SW 1271 (cell line): ENCODE data around the gene LEPR.
"Not testable (repeated sequence)": the region's sequence is repeated elsewhere in the genome, so short reads cannot be mapped to it uniquely, and the experiment has no call there.

Source experiments
- DNase-seq, 2 experiments: peaks; one replicate each; lab custom pipeline; 2025; lab: John Stamatoyannopoulos, UW

Gene LEPR

DNA sequence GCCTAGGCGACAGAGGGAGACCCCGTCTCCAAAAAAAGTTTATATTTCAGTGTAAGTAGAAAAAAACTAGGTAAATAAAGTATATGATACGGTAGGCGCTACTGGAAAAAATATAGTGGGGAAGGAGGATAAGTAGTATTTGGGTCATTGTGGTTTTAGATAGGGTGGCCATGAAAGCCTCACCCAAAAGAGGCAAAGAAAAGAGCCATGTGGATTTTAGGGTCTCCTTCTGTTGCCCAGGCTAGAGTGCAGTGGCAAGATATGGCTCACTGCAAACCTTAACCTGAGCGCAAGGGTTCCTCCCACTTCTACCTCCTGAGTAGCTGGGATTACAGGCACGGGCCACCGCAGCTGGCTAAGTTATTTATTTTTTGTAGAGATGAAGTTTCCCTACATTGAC, 17.1 kb downstream of the LEPR start:
- no peak for DNase-seq

DNA sequence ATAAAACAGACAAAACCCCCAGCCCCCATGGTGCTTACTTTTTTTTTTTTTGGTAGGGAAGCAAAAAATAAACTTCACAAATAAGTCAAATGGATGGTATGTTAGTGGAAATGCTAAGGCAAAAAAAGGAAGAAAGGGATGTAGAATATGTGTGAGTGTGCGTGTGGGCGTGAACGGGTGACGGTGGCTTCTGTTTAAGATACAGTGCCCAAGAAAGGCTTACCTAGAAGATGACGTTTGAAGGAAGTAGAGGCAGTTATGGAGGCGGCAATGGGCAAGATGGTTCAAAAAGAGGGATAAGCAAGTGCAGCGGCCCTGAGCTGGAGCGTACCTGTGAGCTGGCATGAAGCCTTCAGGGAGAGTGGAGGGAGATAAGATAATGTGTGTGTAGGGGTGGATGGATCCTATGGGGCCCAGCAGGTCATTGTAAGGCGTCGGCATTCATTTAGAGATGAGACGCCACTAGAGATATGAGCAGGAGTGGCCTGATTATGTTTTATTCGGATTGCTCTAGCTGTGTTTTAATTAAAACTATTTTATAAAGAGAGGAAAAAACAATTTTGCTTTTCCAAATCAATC, 19.9 kb downstream of the LEPR start:
- DNase-seq: no peak

GRCh38 chr1:65440915-65441314, 20.4 kb downstream of the LEPR start:
- no peak for DNase-seq

GRCh38 chr1:65441464-65441863, 21.0 kb downstream of the LEPR start:
- no peak for DNase-seq

- DNase-seq: no peak
These were observed 22.0 kb downstream of the LEPR start for GRCh38 chr1:65442442-65442841.

GRCh38 chr1:65443647-65444046, 23.2 kb downstream of the LEPR start:
- no peak for DNase-seq

- no peak for DNase-seq
These were observed 23.7 kb downstream of the LEPR start for GRCh38 chr1:65444128-65444640.

DNA sequence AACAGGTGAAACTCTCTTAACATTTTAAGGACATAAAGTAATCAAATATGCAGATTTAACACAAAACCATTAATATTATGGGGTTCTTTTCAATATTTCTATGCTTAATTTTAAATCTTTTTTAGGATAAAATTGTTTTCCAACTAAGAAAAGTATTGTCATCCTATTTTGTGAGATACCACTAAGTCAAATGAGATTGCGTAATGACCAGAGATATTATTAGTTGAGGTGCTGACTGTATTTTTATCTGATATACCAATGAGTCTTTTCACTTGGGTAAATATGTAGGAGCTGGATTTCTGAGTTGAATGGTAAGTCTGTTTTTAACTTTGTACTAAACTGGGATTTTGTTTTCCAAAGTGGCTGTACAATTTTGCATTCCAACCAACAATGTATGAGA, 25.4 kb downstream of the LEPR start:
- no peak for DNase-seq

- no peak for DNase-seq
These were observed 28.9 kb downstream of the LEPR start for GRCh38 chr1:65449214-65449823.

GRCh38 chr1:65455678-65456077, 35.2 kb downstream of the LEPR start:
- not testable (repeated sequence) for DNase-seq

DNA sequence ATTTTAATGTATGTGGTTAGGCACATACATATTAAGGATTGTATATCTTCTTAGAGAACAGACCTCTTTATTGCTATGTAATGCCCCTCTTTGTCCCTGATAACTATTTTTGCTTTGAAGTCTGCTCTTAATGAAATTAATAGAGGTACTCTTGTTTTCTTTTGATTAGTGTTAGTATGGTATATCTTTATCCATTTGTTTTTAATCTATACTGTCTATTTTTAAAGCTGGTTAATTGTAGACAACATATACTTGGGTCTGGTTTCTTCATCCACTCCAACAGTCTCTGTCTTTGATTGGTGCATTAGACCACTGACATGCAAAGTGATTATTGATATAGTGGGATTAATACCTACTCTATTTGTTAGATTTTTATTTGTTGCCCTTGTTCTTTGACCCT, 36.0 kb downstream of the LEPR start:
- no peak for DNase-seq

- no peak for DNase-seq
These were observed 37.4 kb downstream of the LEPR start for GRCh38 chr1:65457868-65458267.

DNA sequence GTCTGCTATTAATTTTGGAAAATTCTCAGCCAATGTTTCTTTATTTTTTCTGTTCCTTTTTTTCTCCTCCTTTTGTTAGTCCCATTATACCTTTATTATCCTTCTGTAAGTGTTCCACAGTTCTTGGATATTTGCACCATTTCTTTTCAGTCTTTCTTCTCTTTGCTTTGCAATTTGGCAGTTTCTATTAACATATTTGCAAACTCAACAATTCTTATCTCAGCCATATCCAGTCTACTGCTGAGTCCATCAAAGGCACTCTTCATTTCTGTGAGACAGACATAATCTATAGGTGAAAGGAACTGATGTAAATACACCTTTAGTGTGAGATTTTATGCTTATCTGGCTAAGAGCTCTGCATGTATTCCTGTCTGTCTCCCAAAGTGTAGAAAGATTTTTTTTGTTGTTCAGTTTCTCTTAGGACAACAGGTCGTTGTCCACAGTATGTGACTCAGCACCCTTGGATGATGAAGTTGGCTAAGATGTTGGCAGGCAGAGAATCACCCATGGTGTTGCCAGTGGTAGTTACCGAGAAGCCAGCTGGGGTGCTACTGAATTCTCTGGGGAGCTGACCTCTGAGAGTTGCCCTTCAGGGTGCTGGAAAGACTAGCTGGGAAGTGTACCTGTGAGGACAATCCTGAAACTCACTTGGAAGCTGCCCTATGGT, 38.4 kb downstream of the LEPR start:
- DNase-seq: no peak

GRCh38 chr1:65459397-65459768, 38.9 kb downstream of the LEPR start:
- DNase-seq: peak in 1 of 2 experiments; percentile 18

DNA sequence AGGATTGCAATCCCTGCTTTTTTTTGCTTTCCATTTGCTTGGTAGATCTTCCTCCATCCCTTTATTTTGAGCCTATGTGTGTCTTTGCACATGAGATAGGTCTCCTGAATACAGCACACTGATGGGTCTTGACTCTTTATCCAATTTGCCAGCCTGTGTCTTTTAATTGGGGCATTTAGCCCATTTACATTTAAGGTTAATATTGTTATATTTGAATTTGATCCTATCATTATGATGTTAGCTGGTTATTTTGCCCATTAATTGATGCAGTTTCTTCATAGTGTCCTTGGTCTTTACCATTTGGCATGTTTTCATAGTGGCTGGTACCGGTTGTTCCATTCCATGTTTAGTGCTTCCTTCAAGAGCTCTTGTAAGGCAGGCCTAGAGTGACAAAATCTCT, 45.4 kb downstream of the LEPR start:
- not testable (repeated sequence) for DNase-seq

DNA sequence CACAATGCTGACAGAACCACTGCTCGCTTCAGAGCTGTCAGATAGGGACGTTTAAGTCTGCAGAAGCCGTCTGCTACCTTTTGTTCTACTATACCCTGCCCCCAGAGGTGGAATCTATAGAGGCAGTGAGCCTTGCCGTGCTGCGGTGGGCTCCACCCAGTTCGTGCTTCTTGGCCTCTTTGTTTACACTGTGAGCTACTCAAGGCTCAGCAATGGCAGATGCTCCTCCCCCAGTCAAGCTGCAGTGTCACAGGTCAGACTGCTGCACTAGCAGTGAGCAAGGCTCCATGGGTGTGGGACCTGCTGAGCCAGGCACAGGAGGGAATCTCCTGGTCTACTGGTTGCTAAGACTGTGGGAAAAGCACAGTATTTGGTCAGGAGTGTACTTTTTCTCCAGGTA, 47.1 kb downstream of the LEPR start:
- no peak for DNase-seq

DNA sequence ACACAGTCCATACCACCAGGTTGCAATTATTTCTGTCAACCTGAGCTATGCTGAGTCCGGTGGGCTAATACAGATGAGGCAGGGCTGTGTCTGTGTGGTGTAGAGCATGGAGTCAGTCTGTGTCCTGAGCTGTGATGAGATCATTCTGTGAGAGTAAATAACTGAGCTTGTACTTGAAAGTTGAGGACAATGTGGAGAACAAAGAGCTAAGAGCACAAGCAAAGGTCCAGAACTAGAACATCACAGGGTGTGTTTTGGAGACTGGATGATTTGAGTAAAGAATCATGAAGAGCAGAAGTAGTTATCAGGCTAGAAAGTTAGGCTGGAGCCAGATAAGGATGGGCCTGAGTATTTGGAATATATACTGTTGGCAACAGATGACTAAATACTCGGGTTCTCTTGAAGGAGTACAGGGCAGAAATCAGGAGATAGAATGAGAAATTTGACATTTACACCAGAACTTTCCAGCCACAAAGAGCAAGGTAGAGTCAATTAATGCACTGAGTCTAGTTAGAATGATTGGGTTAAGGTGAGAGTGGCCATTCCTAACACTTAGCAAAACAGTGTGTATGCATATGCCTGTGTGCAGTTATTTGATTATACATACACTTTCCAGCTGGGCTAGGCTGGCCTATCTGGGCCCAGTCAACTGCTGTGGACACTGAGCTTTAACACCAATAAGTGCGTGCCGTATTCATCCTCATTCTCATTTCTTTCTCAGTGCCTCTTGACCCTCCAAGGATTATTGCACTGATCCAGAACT, 48.8 kb downstream of the LEPR start:
- no peak for DNase-seq

- DNase-seq: no peak
These were observed 49.4 kb downstream of the LEPR start for GRCh38 chr1:65469889-65470340.
